Mesendoderm (in vitro differentiated cells): ENCODE results near the gene SLC25A51.
A peak's percentile ranks its signal among the peaks of the same experiment; 100 is the strongest.

Experiments
- DNase-seq: peaks from one replicate; pipeline ENCODE4 v3.0.0; 2013
- H2AK5ac ChIP-seq: 2 replicates; pipeline ENCODE4 v1.6.1; 2013; ENCODE audit warnings: low read length, inconsistent platforms
- H2BK120ac ChIP-seq: 2 replicates; pipeline ENCODE4 v1.6.1; 2013; ENCODE audit warnings: low read depth, mild to moderate bottlenecking, low read length, moderate library complexity, mixed read lengths
- H2BK15ac ChIP-seq: replicated peaks from 2 replicates; pipeline ENCODE4 v1.6.1; 2013; ENCODE audit warnings: low read depth, mild to moderate bottlenecking, moderate library complexity
- H2BK5ac ChIP-seq: 2 replicates; pipeline ENCODE4 v1.6.1; 2013; ENCODE audit warnings: low read length, inconsistent platforms
- H3K18ac ChIP-seq: 2 replicates; pipeline ENCODE4 v1.6.1; 2013; ENCODE audit warnings: mild to moderate bottlenecking, low read length, mixed read lengths
- H3K23ac ChIP-seq: one replicate; pipeline ENCODE4 v1.6.1; 2013; ENCODE audit warnings: low read length
- H3K27ac ChIP-seq: 2 replicates; pipeline ENCODE4 v1.5.1; 2013; ENCODE audit warnings: low read depth, mild to moderate bottlenecking, inconsistent platforms, low read length, moderate library complexity
- H3K27me3 ChIP-seq: 2 replicates; pipeline ENCODE4 v1.6.1; 2013; ENCODE audit warnings: low read length, control low read depth, mild to moderate bottlenecking, inconsistent platforms; ENCODE audit not compliant: insufficient read depth, poor library complexity
- H3K36me3 ChIP-seq: 2 replicates; pipeline ENCODE4 v1.6.1; 2013; ENCODE audit warnings: low read length, inconsistent platforms; ENCODE audit not compliant: control insufficient read depth, insufficient read depth
- H3K4ac ChIP-seq: one replicate; pipeline ENCODE4 v1.6.1; 2013; ENCODE audit warnings: low read depth, mild to moderate bottlenecking, low read length, moderate library complexity
- H3K4me1 ChIP-seq: 2 replicates; pipeline ENCODE4 v1.6.1; 2013; ENCODE audit warnings: low read depth, low read length, inconsistent platforms; ENCODE audit not compliant: control insufficient read depth
- H3K4me2 ChIP-seq: 2 replicates; pipeline ENCODE4 v1.6.1; 2013; ENCODE audit warnings: low read length
- H3K4me3 ChIP-seq: 2 replicates; pipeline ENCODE4 v1.5.1; 2013; ENCODE audit warnings: mild to moderate bottlenecking, low read length
- H3K56ac ChIP-seq: one replicate; pipeline ENCODE4 v1.6.1; 2013; ENCODE audit warnings: low read length
- H3K79me1 ChIP-seq: 2 replicates; pipeline ENCODE4 v1.6.1; 2013; ENCODE audit warnings: low read length, inconsistent platforms
- H3K79me2 ChIP-seq: 2 replicates; pipeline ENCODE4 v1.6.1; 2013; ENCODE audit warnings: mild to moderate bottlenecking, low read length; ENCODE audit not compliant: control insufficient read depth, insufficient read depth
- H3K9ac ChIP-seq: 2 replicates; pipeline ENCODE4 v1.6.1; 2013; ENCODE audit warnings: low read length, inconsistent platforms
- H4K5ac ChIP-seq: one replicate; pipeline ENCODE4 v1.6.1; 2013; ENCODE audit warnings: low read length
- H4K8ac ChIP-seq: one replicate; pipeline ENCODE4 v1.6.1; 2013; ENCODE audit warnings: low read depth, mild to moderate bottlenecking, control low read depth, low read length, moderate library complexity
- WGBS: extraction: QIAGEN DNeasy Blood & Tissue Kit; methylation state at CpG from one replicate; pipeline ENCODE4 v1.1.7; 2013; ENCODE audit warnings: low lambda C conversion rate, missing lambda C conversion rate; ENCODE audit not compliant: insufficient coverage; ENCODE audit errors: extremely low coverage; 5-methylcytosine and 5-hydroxymethylcytosine counted together

Gene SLC25A51

DNA sequence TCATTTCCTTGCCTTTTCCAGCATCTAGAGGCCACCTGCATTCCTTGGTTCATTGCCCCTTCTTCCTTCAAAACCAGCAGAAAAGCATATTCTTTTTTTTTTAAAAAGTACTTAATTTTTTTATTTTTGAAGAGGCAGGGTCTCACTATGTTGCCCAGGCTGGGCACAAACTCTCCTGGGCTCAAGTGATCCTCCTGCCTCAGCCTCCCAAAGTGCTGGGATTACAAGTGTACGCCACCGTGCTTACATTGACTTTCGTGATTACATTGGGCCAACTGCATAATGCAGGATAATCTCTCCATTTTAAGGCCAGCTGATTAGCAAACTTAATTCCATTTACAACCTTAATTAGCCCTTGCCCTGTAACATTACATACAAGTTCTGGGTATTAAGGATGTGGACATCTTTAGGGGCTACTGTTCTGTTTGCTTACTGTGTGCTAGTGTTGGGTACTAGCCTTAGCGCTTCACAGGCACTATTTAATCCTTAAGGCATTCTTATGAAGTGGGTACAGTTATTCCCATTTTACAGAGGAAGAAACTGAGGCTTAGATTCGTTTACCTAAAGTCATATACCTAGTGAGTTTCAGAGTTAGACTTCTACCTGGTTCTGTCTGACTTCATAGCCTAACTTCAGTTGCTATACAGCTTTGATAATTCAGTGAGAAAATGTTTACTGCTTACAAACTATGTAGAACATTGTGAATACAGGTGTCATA is 33.7 kb downstream of the SLC25A51 start:
- no peak overlapping the region for H3K4me2 ChIP-seq
- WGBS, result no CpG with 5 or more reads among the region's 5 CpGs

DNA sequence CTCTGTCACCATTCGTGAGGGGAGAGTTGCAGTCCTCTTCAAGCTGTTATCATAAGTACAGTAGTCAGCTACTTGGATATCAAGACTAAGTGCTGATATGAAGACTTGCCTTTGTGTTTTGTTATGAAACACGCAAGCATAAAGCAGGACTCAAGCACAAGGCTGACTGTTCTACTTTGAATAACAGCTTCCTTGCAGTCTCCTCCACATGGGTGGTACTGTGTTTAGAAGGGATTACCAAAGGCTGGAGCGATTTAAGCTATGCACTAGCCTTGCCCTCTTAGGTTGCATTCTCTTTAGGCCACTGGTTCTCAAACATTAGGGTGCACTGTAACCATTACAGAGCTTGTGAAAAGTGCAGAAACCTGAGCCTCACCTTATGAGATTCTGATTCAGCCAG is 41.4 kb downstream of the SLC25A51 start:
- H3K23ac ChIP-seq, result no peak overlapping the region
- DNase-seq, result no peak
- H3K27me3 ChIP-seq, result no peaks in the 10 kb centered on the region
- peaks cover 2% of the 10 kb centered on the region for H3K36me3 ChIP-seq
- no peaks in the 10 kb centered on the region for H3K79me2 ChIP-seq
- H4K8ac ChIP-seq, result no peak overlapping the region
- no peaks in the 10 kb centered on the region for H3K4me1 ChIP-seq
- no peak overlapping the region for H3K27ac ChIP-seq
- H3K4ac ChIP-seq, result no peak overlapping the region
- H3K9ac ChIP-seq, result no peak overlapping the region
- no CpG with 5 or more reads among the region's 3 CpGs for WGBS
- H2AK5ac ChIP-seq, result no peak overlapping the region
- no peak overlapping the region for H3K4me3 ChIP-seq
- H3K4me2 ChIP-seq, result no peak overlapping the region
- H2BK15ac ChIP-seq, result no peak overlapping the region
- no peak overlapping the region for H3K18ac ChIP-seq
- H3K56ac ChIP-seq, result no peak overlapping the region
- no peak overlapping the region for H2BK5ac ChIP-seq
- H3K79me1 ChIP-seq, result no peaks in the 10 kb centered on the region
- H2BK120ac ChIP-seq, result no peak overlapping the region
- no peak overlapping the region for H4K5ac ChIP-seq

More for the DNA sequence above, 33.7 kb downstream of the SLC25A51 start:
- Histone ChIP-seq H3K27ac (no peak overlapping the region), H2BK5ac (no peak overlapping the region), H4K8ac (no peak overlapping the region), H2AK5ac (no peak overlapping the region), H3K79me1 (no peaks in the 10 kb centered on the region), H3K36me3 (no peaks in the 10 kb centered on the region), H3K18ac (no peak overlapping the region), H2BK15ac (no peak overlapping the region), H3K79me2 (no peaks in the 10 kb centered on the region), H3K4me3 (no peak overlapping the region), H3K9ac (no peak overlapping the region), H2BK120ac (no peak overlapping the region), H4K5ac (no peak overlapping the region), H3K4me1 (no peaks in the 10 kb centered on the region), H3K4ac (no peak overlapping the region), H3K27me3 (no peaks in the 10 kb centered on the region), H3K56ac (no peak overlapping the region), H3K23ac (no peak overlapping the region)
- no peak for DNase-seq

DNA sequence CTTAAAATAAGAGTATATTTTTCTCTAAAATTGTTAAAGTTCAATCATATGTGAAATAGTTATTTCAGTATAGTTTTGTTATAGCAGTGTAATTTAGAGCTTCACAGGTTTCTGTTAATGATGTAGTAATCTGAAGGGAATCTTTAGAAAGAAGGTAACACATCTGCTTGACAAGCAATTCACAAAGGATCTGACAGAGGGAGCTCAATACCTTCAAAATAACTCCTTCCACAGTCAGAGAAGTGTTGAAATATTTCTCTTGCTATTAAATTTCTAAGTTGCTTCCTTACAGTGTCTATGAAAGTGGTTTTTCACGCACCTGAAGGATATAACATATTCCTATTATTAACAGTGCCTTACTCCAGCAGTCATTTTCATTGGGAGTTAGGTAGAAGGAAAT is 44.9 kb downstream of the SLC25A51 start:
- Histone ChIP-seq H3K36me3 (peaks cover 2% of the 10 kb centered on the region), H3K27ac (no peak overlapping the region), H3K56ac (no peak overlapping the region), H3K23ac (no peak overlapping the region), H4K5ac (no peak overlapping the region), H3K27me3 (no peaks in the 10 kb centered on the region), H3K4me2 (no peak overlapping the region), H2AK5ac (no peak overlapping the region), H2BK120ac (no peak overlapping the region), H3K4me1 (no peaks in the 10 kb centered on the region), H3K4ac (no peak overlapping the region), H3K9ac (no peak overlapping the region), H3K18ac (no peak overlapping the region), H3K79me1 (no peaks in the 10 kb centered on the region), H3K79me2 (no peaks in the 10 kb centered on the region), H2BK15ac (no peak overlapping the region), H4K8ac (no peak overlapping the region), H3K4me3 (no peak overlapping the region), H2BK5ac (no peak overlapping the region)
- no CpG with 5 or more reads among the region's 1 CpG for WGBS
- DNase-seq, result peak; percentile 13

DNA sequence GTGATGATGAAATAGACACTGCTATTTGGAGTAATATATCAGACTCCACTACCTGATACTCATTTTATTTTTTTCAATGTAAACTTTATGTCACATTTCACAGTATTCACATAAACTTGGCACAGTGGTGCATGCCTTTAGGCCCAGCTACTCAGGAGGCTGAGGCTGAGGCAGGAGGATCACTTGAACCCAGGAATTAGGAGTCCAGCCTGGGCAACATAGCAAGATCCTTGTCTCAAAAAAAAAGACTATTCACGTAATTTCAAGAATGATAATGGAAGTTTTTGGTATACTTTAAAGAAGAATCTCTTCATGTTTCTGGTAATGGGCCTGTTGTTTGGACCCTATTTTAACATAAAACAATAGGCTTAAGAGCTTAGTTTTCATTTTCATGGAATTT is 47.4 kb downstream of the SLC25A51 start:
- no peak overlapping the region for H3K4me2 ChIP-seq
- H3K27ac ChIP-seq, result no peak overlapping the region
- no peak overlapping the region for H3K18ac ChIP-seq
- H3K4me1 ChIP-seq, result no peaks in the 10 kb centered on the region
- DNase-seq, result no peak
- no CpG with 5 or more reads among the region's 1 CpG for WGBS
- H3K4me3 ChIP-seq, result no peak overlapping the region
- no peak overlapping the region for H3K23ac ChIP-seq
- H3K4ac ChIP-seq, result no peak overlapping the region
- no peak overlapping the region for H2BK120ac ChIP-seq
- no peaks in the 10 kb centered on the region for H3K27me3 ChIP-seq
- no peak overlapping the region for H2AK5ac ChIP-seq
- H3K9ac ChIP-seq, result no peak overlapping the region
- H4K8ac ChIP-seq, result no peak overlapping the region
- no peaks in the 10 kb centered on the region for H3K79me2 ChIP-seq
- H3K36me3 ChIP-seq, result no peaks in the 10 kb centered on the region
- H3K79me1 ChIP-seq, result no peaks in the 10 kb centered on the region
- no peak overlapping the region for H3K56ac ChIP-seq
- H2BK5ac ChIP-seq, result no peak overlapping the region
- H2BK15ac ChIP-seq, result no peak overlapping the region
- no peak overlapping the region for H4K5ac ChIP-seq

DNA sequence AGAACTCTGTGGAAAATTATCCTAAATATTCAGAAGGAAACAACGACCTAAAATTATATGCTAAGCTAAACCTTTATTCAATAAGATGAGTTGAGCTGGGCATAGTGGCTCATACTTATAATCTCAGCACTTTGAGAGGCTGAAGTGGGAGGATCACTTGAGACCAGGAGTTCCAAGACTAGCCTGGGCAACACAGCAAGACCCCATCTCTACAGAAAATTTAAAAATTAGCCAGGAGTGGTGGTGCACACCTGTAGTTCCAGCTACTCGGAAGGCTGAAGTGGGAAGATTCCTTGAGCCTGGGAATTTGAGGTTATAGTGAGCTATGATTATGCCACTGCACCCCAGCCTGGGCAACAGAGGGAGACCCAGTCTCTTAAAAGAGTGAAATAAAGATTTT is 51.7 kb downstream of the SLC25A51 start:
- Histone ChIP-seq H3K4me2 (no peak overlapping the region), H3K4me3 (no peak overlapping the region), H3K79me2 (no peaks in the 10 kb centered on the region), H3K56ac (no peak overlapping the region), H3K9ac (no peak overlapping the region), H3K4ac (no peak overlapping the region), H3K36me3 (no peaks in the 10 kb centered on the region), H2BK120ac (no peak overlapping the region), H4K8ac (no peak overlapping the region), H2AK5ac (no peak overlapping the region), H3K23ac (no peak overlapping the region), H3K79me1 (no peaks in the 10 kb centered on the region), H2BK5ac (no peak overlapping the region), H4K5ac (no peak overlapping the region), H2BK15ac (no peak overlapping the region), H3K4me1 (no peaks in the 10 kb centered on the region), H3K18ac (no peak overlapping the region), H3K27ac (no peak overlapping the region), H3K27me3 (no peaks in the 10 kb centered on the region)
- WGBS, result no CpG with 5 or more reads among the region's 2 CpGs
- DNase-seq, result no peak
